HCT116 (cell line): ENCODE results near the gene SUCLG2. TPM values are rescaled to one million over a fixed set of nuclear protein-coding genes. Genes with fewer than 3 reads are reported as not detected.

ENCODE experiments used
- ATAC-seq: fragments of 200-7000 bp; cut with Tn5 transposase; 2 replicates; pipeline ENCODE4 v1.9.1; 2020; ENCODE audit warnings: mild to moderate bottlenecking, moderate library complexity
- BruUV-seq: library from RNA; stranded (reverse); fragments of 400-500 nt; replicated peaks from 2 replicates; lab custom pipeline; 2021; lab: Mats Ljungman, UMichigan
- CTCF ChIA-PET: fragments of 300-600 bp; sonication (Branson Sonifier 250); formaldehyde crosslinking; loops from one replicate; lab custom pipeline; 2021; ENCODE audit warnings: antibody characterized with exemption; lab: Charles Lee
- POLR2A ChIA-PET: fragments of 300-600, 350-600 bp; sonication (Branson Sonifier 250); formaldehyde crosslinking; loops from one replicate; lab custom pipeline; 2021; ENCODE audit warnings: antibody characterized with exemption; lab: Charles Lee
- RAD21 ChIA-PET, 2 experiments: fragments of 300-600 bp; sonication (Branson Sonifier 250); formaldehyde crosslinking; loops; one replicate each; lab custom pipeline; 2023; ENCODE audit warnings: low total read pairs in 2 of 2; ENCODE audit not compliant: uncharacterized antibody in 2 of 2, unreplicated experiment in 2 of 2, low non-redundant PET in 1 of 2; lab: Charles Lee
- DNase-seq: peaks from one replicate; pipeline ENCODE4 v3.0.0-alpha.2; 2010; ENCODE audit warnings: low read depth, low spot score
- H2AFZ ChIP-seq: fragments of 200-600 bp; shearing (Covaris generic), sonication (generic); 2 replicates; pipeline ENCODE4 v1.6.1; 2017; ENCODE audit warnings: low read depth, mixed run types, mixed read lengths, antibody characterized with exemption, low read length; ENCODE audit not compliant: poor library complexity, severe bottlenecking
- H3K27ac ChIP-seq: 2 replicates; pipeline ENCODE4 v1.5.1; 2012; ENCODE audit warnings: low read depth, low read length
- H3K27me3 ChIP-seq: fragments of 200-600 bp; sonication (generic); 2 replicates; pipeline ENCODE4 v1.6.1; 2016; ENCODE audit warnings: mixed run types, low read length, mixed read lengths; ENCODE audit not compliant: insufficient read depth
- H3K36me3 ChIP-seq, 2 experiments: fragments of 200-500 bp in 1 of 2; fragments of 200-600 bp in 1 of 2; sonication (Bioruptor generic) in 1 of 2; sonication (generic) in 1 of 2; 2 replicates each; pipeline versions ENCODE4 v1.5.1 to v1.6.1; 2014 to 2016; ENCODE audit warnings: low read length in 2 of 2, inconsistent platforms in 1 of 2, mixed read lengths in 1 of 2, mixed run types in 1 of 2; ENCODE audit not compliant: insufficient read depth in 2 of 2, control insufficient read depth in 1 of 2
- H3K4me1 ChIP-seq, 2 experiments: fragments of 200-600 bp in 1 of 2; sonication (generic) in 1 of 2; 2 replicates each; pipeline versions ENCODE4 v1.5.1 to v1.6.1; 2012 to 2017; ENCODE audit warnings: low read length in 2 of 2, inconsistent platforms in 1 of 2, mild to moderate bottlenecking in 1 of 2, mixed read lengths in 1 of 2, mixed run types in 1 of 2, moderate library complexity in 1 of 2; ENCODE audit not compliant: insufficient read depth in 2 of 2, control insufficient read depth in 1 of 2
- H3K4me2 ChIP-seq: fragments of 200-600 bp; sonication (generic); 2 replicates; pipeline ENCODE4 v1.6.1; 2017; ENCODE audit warnings: mixed run types, low read length, mixed read lengths
- H3K4me3 ChIP-seq, 2 experiments: fragments of 200-600 bp in 1 of 2; sonication (generic) in 1 of 2; replicated peaks in 1 of 2; 2 replicates each; pipeline ENCODE4 v1.5.1; 2011 to 2016; ENCODE audit warnings: low read length in 2 of 2, control low read depth in 1 of 2, low read depth in 1 of 2, mild to moderate bottlenecking in 1 of 2, mixed read lengths in 1 of 2, mixed run types in 1 of 2
- H3K79me2 ChIP-seq: fragments of 200-600 bp; sonication (generic); 2 replicates; pipeline ENCODE4 v1.6.1; 2017; ENCODE audit warnings: mild to moderate bottlenecking, mixed run types, low read length, moderate library complexity, mixed read lengths; ENCODE audit not compliant: insufficient read depth
- H3K9ac ChIP-seq: fragments of 200-600 bp; sonication (generic); 2 replicates; pipeline ENCODE4 v1.6.1; 2016; ENCODE audit warnings: low read length, mixed read lengths
- H3K9me2 ChIP-seq: fragments of 200-600 bp; sonication (generic), shearing (Covaris generic); 2 replicates; pipeline ENCODE4 v1.6.1; 2017; ENCODE audit warnings: mixed run types, mild to moderate bottlenecking, moderate library complexity; ENCODE audit not compliant: insufficient read depth
- H3K9me3 ChIP-seq, 2 experiments: fragments of 200-500 bp in 1 of 2; fragments of 200-600 bp in 1 of 2; sonication (Bioruptor generic) in 1 of 2; sonication (generic) in 1 of 2; 2 replicates each; pipeline ENCODE4 v1.6.1; 2014 to 2017; ENCODE audit warnings: low read length in 2 of 2, mixed read lengths in 2 of 2, inconsistent platforms in 1 of 2, low read depth in 1 of 2, mild to moderate bottlenecking in 1 of 2, mixed run types in 1 of 2, moderate library complexity in 1 of 2; ENCODE audit not compliant: control insufficient read depth in 1 of 2, insufficient read depth in 1 of 2
- H4K20me1 ChIP-seq: fragments of 200-600 bp; sonication (generic), shearing (Covaris generic); 2 replicates; pipeline ENCODE4 v1.6.1; 2017; ENCODE audit warnings: mixed run types, mild to moderate bottlenecking, moderate library complexity; ENCODE audit not compliant: insufficient read depth
- CBX3 ChIP-seq: IDR thresholded peaks from 2 replicates; pipeline ENCODE4 v1.6.1; 2012; ENCODE audit warnings: low read depth
- CEBPB ChIP-seq: IDR thresholded peaks from 2 replicates; pipeline ENCODE4 v1.6.1; 2012; ENCODE audit warnings: low read depth
- EGR1 ChIP-seq: IDR thresholded peaks from 2 replicates; pipeline ENCODE4 v1.6.1; 2012; ENCODE audit warnings: low read depth
- FOSL1 ChIP-seq: IDR thresholded peaks from 2 replicates; pipeline ENCODE4 v1.6.1; 2012; ENCODE audit warnings: low read depth
- JUND ChIP-seq: IDR thresholded peaks from 2 replicates; pipeline ENCODE4 v1.6.1; 2012
- POLR2AphosphoS5 ChIP-seq: IDR thresholded peaks from 2 replicates; pipeline ENCODE4 v1.6.1; 2011; ENCODE audit warnings: mild to moderate bottlenecking, low read depth, low read length, moderate library complexity
- REST ChIP-seq: IDR thresholded peaks from 2 replicates; pipeline ENCODE4 v1.6.1; 2012; ENCODE audit warnings: low read depth
- SP1 ChIP-seq: IDR thresholded peaks from 2 replicates; pipeline ENCODE4 v1.6.1; 2012; ENCODE audit warnings: low read depth
- YY1 ChIP-seq: IDR thresholded peaks from 2 replicates; pipeline ENCODE4 v1.6.1; 2011; ENCODE audit warnings: low read length, low read depth, moderate library complexity, mild to moderate bottlenecking; ENCODE audit not compliant: insufficient replicate concordance; ENCODE audit errors: extremely low read depth
- ZBTB33 ChIP-seq: IDR thresholded peaks from 2 replicates; pipeline ENCODE4 v1.6.1; 2011; ENCODE audit warnings: mild to moderate bottlenecking, low read length, moderate library complexity; ENCODE audit not compliant: insufficient replicate concordance; ENCODE audit errors: extremely low read depth
- ZFX ChIP-seq: fragments of 450-650 bp; IDR thresholded peaks from 2 replicates; pipeline ENCODE4 v1.6.1; 2017
- intact Hi-C: fragments of 100-400 bp; cut with micrococcal nuclease; formaldehyde crosslinking; loops from 2 replicates; pipeline ENCODE4 v1.10.0; 2022
- total RNA-seq: library from RNA; stranded (reverse); gene quantifications from one replicate; pipeline ENCODE4 v1.2.1, GENCODE V29; 2021; ENCODE audit not compliant: unreplicated experiment

The SUCLG2 gene
- total RNA-seq, 1 experiment from 2014 or later, result 49.2 TPM

DNA sequence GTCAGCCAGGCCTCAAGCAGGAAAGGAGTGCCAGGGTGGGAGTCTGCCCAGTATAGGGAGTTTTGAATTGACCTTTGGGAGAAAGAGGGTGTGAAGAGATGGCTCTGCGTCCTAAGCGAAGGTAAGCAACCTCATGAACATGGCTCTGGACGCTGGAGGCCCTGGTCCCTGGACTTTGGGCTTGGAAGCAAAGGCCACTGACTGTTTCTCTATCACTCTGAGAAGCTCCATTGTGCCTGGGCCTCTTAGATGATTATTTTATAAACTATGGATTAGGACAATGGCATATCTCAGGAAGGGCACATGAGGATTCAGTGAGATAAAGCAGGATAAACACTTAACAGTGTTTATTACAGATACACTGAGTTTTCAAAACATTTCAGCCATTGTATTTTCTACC, 59.0 kb downstream of the SUCLG2 start:
- Histone ChIP-seq H3K4me3 (no peak overlapping the region), H3K4me2 (no peak overlapping the region), H3K27me3 (no peaks in the 10 kb centered on the region), H3K4me1 (no peaks in the 10 kb centered on the region), H3K9me2 (no peaks in the 10 kb centered on the region), H3K27ac (no peak overlapping the region), H3K79me2 (peaks cover 7% of the 10 kb centered on the region; the same call in 1 of the 2 replicates), H3K9me3 (no peaks in the 10 kb centered on the region), H4K20me1 (no peaks in the 10 kb centered on the region; the same call in 1 of the 2 replicates), H3K36me3 (0 out of 4 replicates have a peak, but pooled peaks cover 0 to 7% of the 10 kb centered on the region in 2 experiments), H2AFZ (no peak overlapping the region), H3K9ac (no peak overlapping the region)
- DNase-seq (no peak), ATAC-seq (no peak)
- ChIA-PET POLR2A (no interaction called here), RAD21 (no interaction called here), CTCF (no interaction called here)
- TF ChIP-seq SP1 (no peak), YY1 (no peak), ZBTB33 (no peak), REST (no peak), CEBPB (no peak), CBX3 (no peak), EGR1 (no peak), FOSL1 (no peak), ZFX (no peak), POLR2AphosphoS5 (no peak), JUND (no peak)
- intact Hi-C loops, result no loop called here
- no TSS peak for BruUV-seq
